ENCODE results near the gene FGD4.

Gene FGD4

DNA sequence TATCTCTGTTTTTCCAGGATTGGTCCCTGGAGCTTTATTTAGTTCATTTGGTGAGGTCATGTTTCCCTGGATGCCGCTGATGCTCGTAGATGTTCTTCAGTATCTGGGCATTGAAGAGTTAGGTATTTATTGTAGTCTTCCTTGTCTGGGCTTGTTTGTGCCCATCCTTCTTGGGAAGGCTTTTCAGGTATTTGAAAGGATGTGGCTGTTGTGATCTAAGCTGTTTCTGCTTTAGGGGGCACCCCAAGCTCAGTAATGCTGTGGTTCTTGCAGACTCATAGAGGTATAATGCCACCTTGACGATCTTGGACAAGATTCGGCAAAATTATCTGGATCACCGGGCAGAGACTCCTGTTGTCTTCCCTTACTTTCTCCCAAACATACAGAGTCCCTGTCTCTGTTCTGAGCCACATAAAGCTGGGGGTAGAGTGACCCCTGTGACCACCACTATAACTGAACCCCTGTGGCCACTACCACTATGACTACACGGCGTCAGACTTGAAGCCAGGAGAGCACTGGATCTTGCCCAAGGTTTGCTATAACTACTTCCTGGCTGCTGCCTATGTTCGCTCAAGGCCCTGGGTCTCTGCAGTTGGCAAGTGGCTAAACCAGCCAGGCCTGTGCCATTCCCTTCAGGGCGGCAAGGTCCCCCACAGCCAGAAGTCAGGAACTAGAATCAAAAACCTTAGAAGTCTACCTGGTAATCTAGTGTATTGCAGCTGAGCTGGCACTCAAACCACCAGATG is 40.9 kb downstream of the FGD4 start:
- Histone ChIP-seq H3K79me2 (ENCODE audit: insufficient read depth, low read depth) (no peaks in the 10 kb centered on the region), H3K4me2 (no peak overlapping the region)

DNA sequence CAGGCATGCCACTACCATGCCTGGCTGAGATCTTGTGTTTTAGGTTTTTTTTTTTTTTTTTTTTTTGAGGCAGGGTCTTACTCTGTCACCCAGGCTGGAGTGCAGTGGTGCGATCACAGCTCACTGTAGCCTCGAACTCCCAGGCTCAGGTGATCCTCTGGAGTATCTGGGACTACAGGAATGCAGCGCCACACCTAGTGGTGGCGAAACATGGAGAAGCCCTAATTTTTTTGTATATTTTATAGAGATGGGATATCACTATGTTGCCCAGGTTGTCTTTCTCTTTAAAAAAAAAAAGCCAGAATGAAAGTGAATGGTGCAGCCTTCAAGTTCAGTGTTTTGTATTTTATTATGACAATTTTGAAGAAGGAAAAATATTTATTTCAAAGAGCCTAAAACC is 44.1 kb downstream of the FGD4 start:
- TF ChIP-seq, protein P1, sequence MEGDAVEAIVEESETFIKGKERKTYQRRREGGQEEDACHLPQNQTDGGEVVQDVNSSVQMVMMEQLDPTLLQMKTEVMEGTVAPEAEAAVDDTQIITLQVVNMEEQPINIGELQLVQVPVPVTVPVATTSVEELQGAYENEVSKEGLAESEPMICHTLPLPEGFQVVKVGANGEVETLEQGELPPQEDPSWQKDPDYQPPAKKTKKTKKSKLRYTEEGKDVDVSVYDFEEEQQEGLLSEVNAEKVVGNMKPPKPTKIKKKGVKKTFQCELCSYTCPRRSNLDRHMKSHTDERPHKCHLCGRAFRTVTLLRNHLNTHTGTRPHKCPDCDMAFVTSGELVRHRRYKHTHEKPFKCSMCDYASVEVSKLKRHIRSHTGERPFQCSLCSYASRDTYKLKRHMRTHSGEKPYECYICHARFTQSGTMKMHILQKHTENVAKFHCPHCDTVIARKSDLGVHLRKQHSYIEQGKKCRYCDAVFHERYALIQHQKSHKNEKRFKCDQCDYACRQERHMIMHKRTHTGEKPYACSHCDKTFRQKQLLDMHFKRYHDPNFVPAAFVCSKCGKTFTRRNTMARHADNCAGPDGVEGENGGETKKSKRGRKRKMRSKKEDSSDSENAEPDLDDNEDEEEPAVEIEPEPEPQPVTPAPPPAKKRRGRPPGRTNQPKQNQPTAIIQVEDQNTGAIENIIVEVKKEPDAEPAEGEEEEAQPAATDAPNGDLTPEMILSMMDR (conservative IDR thresholded peaks at IDR 0.05; ENCODE audit: low read depth, low read length): no peak
- Histone ChIP-seq H3K27ac (no peak overlapping the region), H4K20me1 (ENCODE audit: insufficient read depth) (no peaks in the 10 kb centered on the region), H3K4me1 (ENCODE audit: low read depth, poor library complexity, severe bottlenecking) (no peaks in the 10 kb centered on the region), H2AFZ (ENCODE audit: low read depth) (no peak overlapping the region), H3K9ac (no peak overlapping the region), H3K4me2 (no peak overlapping the region), H3K79me2 (ENCODE audit: insufficient read depth, low read depth) (no peaks in the 10 kb centered on the region), H3K27me3 (ENCODE audit: insufficient read depth, low read depth) (no peaks in the 10 kb centered on the region), H3K4me3 (IDR thresholded peaks at IDR 0.05; ENCODE audit: insufficient read depth, low read depth, low read length) (no peak overlapping the region), H3K36me3 (ENCODE audit: insufficient read depth) (no peaks in the 10 kb centered on the region)

More for the DNA sequence above, 40.9 kb downstream of the FGD4 start:
- H3K4me3 ChIP-seq (IDR thresholded peaks at IDR 0.05; ENCODE audit: insufficient read depth, low read depth, low read length): no peak overlapping the region
- H3K27ac ChIP-seq: no peak overlapping the region
- H3K9ac ChIP-seq: no peak overlapping the region
- H3K27me3 ChIP-seq (ENCODE audit: insufficient read depth, low read depth): no peaks in the 10 kb centered on the region
- H3K4me1 ChIP-seq (ENCODE audit: low read depth, poor library complexity, severe bottlenecking): no peaks in the 10 kb centered on the region
- H3K36me3 ChIP-seq (ENCODE audit: insufficient read depth): no peaks in the 10 kb centered on the region
- H4K20me1 ChIP-seq (ENCODE audit: insufficient read depth): no peaks in the 10 kb centered on the region
- TF ChIP-seq, protein P1 (conservative IDR thresholded peaks at IDR 0.05; ENCODE audit: low read depth, low read length): no peak
- no peak overlapping the region for H2AFZ ChIP-seq (ENCODE audit: low read depth)

DNA sequence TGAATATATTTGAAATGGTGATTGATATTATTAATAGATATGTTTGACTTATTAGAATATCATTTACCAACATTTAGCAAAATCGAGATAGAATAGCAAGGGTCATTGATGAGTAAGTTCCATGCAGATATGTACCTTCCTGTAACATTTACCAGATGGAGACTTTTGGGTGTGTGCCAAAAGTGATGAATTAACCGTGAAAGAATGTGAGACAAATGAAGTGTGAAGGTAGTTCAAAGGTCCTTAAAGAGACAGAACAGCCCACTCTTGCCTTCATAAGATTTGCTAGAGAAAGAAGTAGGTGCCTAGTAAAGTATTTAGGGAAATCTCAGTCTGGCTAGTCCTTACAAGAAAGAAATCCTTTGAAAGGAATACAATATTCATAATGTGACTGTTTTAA is 45.5 kb downstream of the FGD4 start:
- Histone ChIP-seq H3K79me2 (ENCODE audit: insufficient read depth, low read depth) (no peaks in the 10 kb centered on the region), H3K4me1 (ENCODE audit: low read depth, poor library complexity, severe bottlenecking) (no peaks in the 10 kb centered on the region), H3K9ac (no peak overlapping the region), H3K36me3 (ENCODE audit: insufficient read depth) (no peaks in the 10 kb centered on the region), H2AFZ (ENCODE audit: low read depth) (no peak overlapping the region), H3K27ac (no peak overlapping the region), H4K20me1 (ENCODE audit: insufficient read depth) (no peaks in the 10 kb centered on the region), H3K27me3 (ENCODE audit: insufficient read depth, low read depth) (no peaks in the 10 kb centered on the region), H3K4me3 (IDR thresholded peaks at IDR 0.05; ENCODE audit: insufficient read depth, low read depth, low read length) (no peak overlapping the region), H3K4me2 (no peak overlapping the region)
- TF ChIP-seq, protein P1 (conservative IDR thresholded peaks at IDR 0.05; ENCODE audit: low read depth, low read length): no peak

DNA sequence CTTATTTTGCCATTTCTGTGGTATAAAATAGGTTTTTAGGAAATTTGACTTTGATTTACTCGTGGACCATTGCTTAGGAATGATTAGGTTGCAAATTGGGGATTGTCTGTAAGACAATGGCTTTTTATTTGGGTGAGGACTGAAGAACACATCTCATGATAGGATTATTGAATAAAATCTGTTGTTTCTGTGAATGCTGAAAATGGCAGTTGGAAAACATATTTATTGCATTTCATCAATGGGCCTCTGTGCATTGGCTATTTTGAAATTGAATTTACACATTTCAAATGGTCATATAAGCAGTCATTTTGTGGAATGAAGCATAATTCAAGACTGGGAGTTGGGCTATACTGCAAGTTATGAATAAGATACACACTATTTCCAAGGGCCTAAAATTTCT is 46.0 kb downstream of the FGD4 start:
- Histone ChIP-seq H3K79me2 (ENCODE audit: insufficient read depth, low read depth) (no peaks in the 10 kb centered on the region), H3K27me3 (ENCODE audit: insufficient read depth, low read depth) (no peaks in the 10 kb centered on the region), H3K4me2 (no peak overlapping the region), H2AFZ (ENCODE audit: low read depth) (no peak overlapping the region), H3K4me3 (IDR thresholded peaks at IDR 0.05; ENCODE audit: insufficient read depth, low read depth, low read length) (no peak overlapping the region), H4K20me1 (ENCODE audit: insufficient read depth) (no peaks in the 10 kb centered on the region), H3K27ac (no peak overlapping the region), H3K36me3 (ENCODE audit: insufficient read depth) (no peaks in the 10 kb centered on the region), H3K9ac (no peak overlapping the region), H3K4me1 (ENCODE audit: low read depth, poor library complexity, severe bottlenecking) (no peaks in the 10 kb centered on the region)
- TF ChIP-seq, protein P1 (conservative IDR thresholded peaks at IDR 0.05; ENCODE audit: low read depth, low read length): no peak
